MM.1S (cell line): ENCODE measurements around the gene CARNS1.

Experiments used
- DNase-seq: peaks from one replicate; pipeline ENCODE4 v3.0.0-alpha.2; 2015
- H2AFZ ChIP-seq: fragments of 300-600 bp; sonication (generic); 2 replicates; pipeline ENCODE4 v1.6.0; 2016; ENCODE audit warnings: antibody characterized with exemption, low read length
- H3F3A ChIP-seq: fragments of 300-600 bp; sonication (generic); 2 replicates; pipeline ENCODE4 v1.6.1; 2016; ENCODE audit warnings: mild to moderate bottlenecking, antibody characterized with exemption, low read length, moderate library complexity, mixed read lengths; ENCODE audit not compliant: insufficient read depth
- H3K27ac ChIP-seq: fragments of 300-600 bp; sonication (generic); 2 replicates; pipeline ENCODE4 v1.5.1; 2016; ENCODE audit warnings: mild to moderate bottlenecking, low read length
- H3K27me3 ChIP-seq: fragments of 300-600 bp; sonication (generic); replicated peaks from 2 replicates; pipeline ENCODE4 v1.6.0; 2016; ENCODE audit warnings: low read length; ENCODE audit not compliant: insufficient read depth
- H3K36me3 ChIP-seq: fragments of 300-600 bp; sonication (generic); replicated peaks from 2 replicates; pipeline ENCODE4 v1.6.1; 2016; ENCODE audit warnings: mild to moderate bottlenecking, low read length, mixed read lengths; ENCODE audit not compliant: insufficient read depth
- H3K4me1 ChIP-seq: fragments of 300-600 bp; sonication (generic); 2 replicates; pipeline ENCODE4 v1.6.1; 2016; ENCODE audit warnings: low read length, mixed read lengths
- H3K4me2 ChIP-seq: fragments of 300-600 bp; sonication (generic); 2 replicates; pipeline ENCODE4 v1.6.0; 2016; ENCODE audit warnings: low read depth, low read length
- H3K4me3 ChIP-seq: fragments of 300-600 bp; sonication (generic); 2 replicates; pipeline ENCODE4 v1.5.1; 2016; ENCODE audit warnings: low read length, mixed read lengths
- H3K79me2 ChIP-seq: fragments of 300-600 bp; sonication (generic); 2 replicates; pipeline ENCODE4 v1.6.1; 2016; ENCODE audit warnings: mixed run types, low read length, mixed read lengths
- H3K9ac ChIP-seq: fragments of 300-600 bp; sonication (generic); 2 replicates; pipeline ENCODE4 v1.6.1; 2016; ENCODE audit warnings: low read length, mixed read lengths
- H3K9me2 ChIP-seq: fragments of 300-600 bp; sonication (generic); replicated peaks from 2 replicates; pipeline ENCODE4 v1.6.1; 2016; ENCODE audit warnings: mild to moderate bottlenecking, low read length, mixed read lengths; ENCODE audit not compliant: insufficient read depth
- H3K9me3 ChIP-seq: fragments of 300-600 bp; sonication (generic); replicated peaks from 2 replicates; pipeline ENCODE4 v1.6.1; 2016; ENCODE audit warnings: mild to moderate bottlenecking, low read length, mixed read lengths; ENCODE audit not compliant: insufficient read depth
- H4K20me1 ChIP-seq: fragments of 300-600 bp; sonication (generic); 2 replicates; pipeline ENCODE4 v1.6.1; 2016; ENCODE audit warnings: mild to moderate bottlenecking, low read length, moderate library complexity, mixed read lengths; ENCODE audit not compliant: insufficient read depth
- EZH2 ChIP-seq: fragments of 300-600 bp; sonication (generic); optimal IDR thresholded peaks from 2 replicates; pipeline ENCODE3; 2017; ENCODE audit warnings: low read depth, mild to moderate bottlenecking, antibody characterized with exemption, low read length, mixed read lengths
- EZH2phosphoT487 ChIP-seq: fragments of 300-600 bp; sonication (generic); IDR thresholded peaks from 2 replicates; pipeline ENCODE4 v1.6.1; 2018; ENCODE audit warnings: antibody characterized with exemption, low read length
- TF ChIP-seq, protein P1 (sequence below): fragments of 300-600 bp; sonication (generic); IDR thresholded peaks from 2 replicates; pipeline ENCODE4 v1.5.1; 2016; ENCODE audit warnings: antibody characterized with exemption, low read length, mixed read lengths

The CARNS1 gene

DNA sequence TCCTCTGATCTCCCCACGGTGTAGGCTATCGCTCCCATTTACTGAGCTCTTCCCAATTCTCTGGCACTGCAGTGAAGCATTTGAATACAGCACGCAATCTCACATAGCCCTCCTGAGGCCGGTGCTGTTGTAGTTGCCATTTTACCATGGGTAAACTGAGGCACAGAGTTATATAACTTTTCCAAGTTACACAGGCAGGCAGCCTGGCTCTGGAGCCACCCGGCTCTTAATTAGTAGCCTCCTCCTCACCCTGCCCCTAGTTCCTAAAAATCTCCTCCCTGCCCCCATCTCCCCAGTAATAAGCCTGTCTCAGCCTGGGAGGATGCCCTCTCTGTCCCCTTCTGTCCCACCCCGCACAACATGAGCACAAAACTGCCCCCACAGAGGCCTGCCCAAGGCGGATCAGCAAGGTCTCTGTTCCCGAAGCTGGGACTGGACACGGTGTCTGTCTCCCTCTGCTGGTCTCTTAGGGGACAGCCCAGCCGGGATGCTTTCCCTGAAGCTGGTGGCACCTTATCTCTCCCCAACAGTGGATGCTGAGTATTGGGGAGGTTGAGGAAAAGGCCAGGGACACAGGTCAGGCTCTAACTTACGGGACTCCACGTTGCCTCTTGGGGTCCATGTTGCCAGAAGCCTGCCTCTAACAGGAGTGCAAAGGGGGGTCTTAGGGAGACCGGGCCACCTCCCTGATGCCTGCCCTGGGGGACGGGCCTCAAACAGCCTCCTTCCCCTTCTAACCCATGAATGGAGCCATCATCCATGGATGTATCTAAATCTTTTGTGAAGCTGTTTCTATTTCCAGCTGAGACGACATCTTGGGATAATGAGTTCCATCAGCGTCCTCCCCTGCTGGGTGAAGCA lies 33.0 kb upstream of the CARNS1 start:
- DNase-seq = peak; percentile 71

DNA sequence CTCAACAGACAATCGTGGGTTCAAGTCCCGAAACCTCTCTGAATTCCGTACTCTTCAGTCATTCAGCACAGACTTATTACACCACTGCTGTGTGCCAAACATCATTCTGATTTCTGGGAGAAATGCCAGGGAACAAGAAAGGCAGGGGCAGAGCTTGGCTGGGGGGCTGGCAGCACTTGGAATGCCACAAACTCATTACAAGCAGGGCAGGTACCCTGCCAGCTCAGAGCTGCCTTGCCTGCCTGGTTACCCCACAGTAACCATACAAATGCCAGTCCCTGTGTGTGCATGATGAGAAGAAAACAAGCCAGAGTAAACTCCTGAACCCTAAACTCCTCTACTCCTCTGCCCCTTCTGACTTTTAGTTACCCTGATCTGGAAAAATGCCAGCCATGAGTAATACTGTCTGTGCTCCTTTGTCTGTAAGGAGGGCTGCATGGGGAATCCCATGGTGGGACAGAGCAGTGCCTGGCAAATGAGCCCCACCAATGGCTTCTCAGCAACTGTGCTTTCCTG lies 30.6 kb upstream of the CARNS1 start:
- Histone ChIP-seq H3K4me1 (peaks cover 18% of the 10 kb centered on the region), H4K20me1 (no peaks in the 10 kb centered on the region), H3K79me2 (peaks cover 3% of the 10 kb centered on the region; the same call in 1 of the 2 replicates), H3K9me2 (no peaks in the 10 kb centered on the region), H3K4me3 (no peak overlapping the region), H3F3A (0 out of 2 replicates have a peak, but pooled peaks cover 4% of the 10 kb centered on the region), H3K9ac (no peak overlapping the region), H3K36me3 (no peaks in the 10 kb centered on the region), H3K4me2 (no peak overlapping the region), H2AFZ (no peak overlapping the region), H3K27ac (no peak overlapping the region), H3K27me3 (peaks cover 6% of the 10 kb centered on the region; the same call in 1 of the 2 replicates), H3K9me3 (no peaks in the 10 kb centered on the region)
- DNase-seq = no peak
- TF ChIP-seq, protein P1, sequence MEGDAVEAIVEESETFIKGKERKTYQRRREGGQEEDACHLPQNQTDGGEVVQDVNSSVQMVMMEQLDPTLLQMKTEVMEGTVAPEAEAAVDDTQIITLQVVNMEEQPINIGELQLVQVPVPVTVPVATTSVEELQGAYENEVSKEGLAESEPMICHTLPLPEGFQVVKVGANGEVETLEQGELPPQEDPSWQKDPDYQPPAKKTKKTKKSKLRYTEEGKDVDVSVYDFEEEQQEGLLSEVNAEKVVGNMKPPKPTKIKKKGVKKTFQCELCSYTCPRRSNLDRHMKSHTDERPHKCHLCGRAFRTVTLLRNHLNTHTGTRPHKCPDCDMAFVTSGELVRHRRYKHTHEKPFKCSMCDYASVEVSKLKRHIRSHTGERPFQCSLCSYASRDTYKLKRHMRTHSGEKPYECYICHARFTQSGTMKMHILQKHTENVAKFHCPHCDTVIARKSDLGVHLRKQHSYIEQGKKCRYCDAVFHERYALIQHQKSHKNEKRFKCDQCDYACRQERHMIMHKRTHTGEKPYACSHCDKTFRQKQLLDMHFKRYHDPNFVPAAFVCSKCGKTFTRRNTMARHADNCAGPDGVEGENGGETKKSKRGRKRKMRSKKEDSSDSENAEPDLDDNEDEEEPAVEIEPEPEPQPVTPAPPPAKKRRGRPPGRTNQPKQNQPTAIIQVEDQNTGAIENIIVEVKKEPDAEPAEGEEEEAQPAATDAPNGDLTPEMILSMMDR = no peak
- TF ChIP-seq EZH2phosphoT487 = no peak
- TF ChIP-seq EZH2 = no peak

More for the DNA sequence above, 33.0 kb upstream of the CARNS1 start:
- Histone ChIP-seq H3K27ac (no peak overlapping the region), H3K36me3 (no peaks in the 10 kb centered on the region), H3K27me3 (peaks cover 6% of the 10 kb centered on the region; the same call in 1 of the 2 replicates), H3K4me1 (peaks cover 13% of the 10 kb centered on the region), H4K20me1 (no peaks in the 10 kb centered on the region), H2AFZ (0 out of 2 replicates have a peak overlapping the region, but pooled peaks have one; percentile 51), H3K9ac (no peak overlapping the region), H3K4me3 (no peak overlapping the region), H3K9me3 (no peaks in the 10 kb centered on the region), H3K79me2 (no peaks in the 10 kb centered on the region), H3F3A (no peaks in the 10 kb centered on the region), H3K9me2 (no peaks in the 10 kb centered on the region), H3K4me2 (no peak overlapping the region)
- no peak for TF ChIP-seq EZH2
- TF ChIP-seq, protein P1 = peak; percentile 98

DNA sequence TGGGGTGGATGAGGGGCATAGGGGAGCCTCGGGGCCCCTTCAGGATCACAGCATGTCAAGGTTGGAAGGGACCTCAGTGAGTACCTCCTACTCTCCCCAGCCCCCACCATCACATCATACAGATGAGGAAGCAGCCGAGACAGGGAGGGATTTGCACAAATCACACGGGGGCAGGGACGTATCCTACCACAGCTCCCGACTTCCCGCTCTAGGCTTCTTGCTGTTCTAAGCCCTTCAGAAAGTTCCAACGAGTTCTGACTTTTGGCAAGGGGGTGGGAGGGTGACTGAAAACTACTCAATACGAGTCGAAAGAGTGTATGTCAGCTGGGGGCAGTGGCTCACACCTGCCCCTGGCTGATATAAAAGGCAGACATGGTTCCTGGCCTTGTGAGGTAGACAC lies 28.4 kb upstream of the CARNS1 start:
- H2AFZ ChIP-seq = no peak overlapping the region

More for the DNA sequence above, 28.4 kb upstream of the CARNS1 start:
- Histone ChIP-seq H3F3A (peaks cover 12% of the 10 kb centered on the region; the same call in 1 of the 2 replicates), H3K9me3 (no peaks in the 10 kb centered on the region), H3K4me1 (peaks cover 10% of the 10 kb centered on the region), H3K79me2 (peaks cover 14% of the 10 kb centered on the region), H3K27ac (no peak overlapping the region), H3K4me2 (no peak overlapping the region), H3K36me3 (no peaks in the 10 kb centered on the region), H3K9ac (no peak overlapping the region), H3K27me3 (peaks cover 6% of the 10 kb centered on the region; the same call in 1 of the 2 replicates), H3K9me2 (no peaks in the 10 kb centered on the region), H3K4me3 (no peak overlapping the region), H4K20me1 (no peaks in the 10 kb centered on the region)
- DNase-seq = no peak
- TF ChIP-seq, protein P1 = no peak
- TF ChIP-seq EZH2phosphoT487 (no peak), EZH2 (no peak)
